ENCODE data around the gene JPT2. TPM values are rescaled to one million over a fixed set of nuclear protein-coding genes. Genes with fewer than 3 reads are reported as not detected.

JPT2 gene
- total and polyA plus RNA-seq, 2 experiments from 2014 or later, result 43.8 to 139 TPM

DNA sequence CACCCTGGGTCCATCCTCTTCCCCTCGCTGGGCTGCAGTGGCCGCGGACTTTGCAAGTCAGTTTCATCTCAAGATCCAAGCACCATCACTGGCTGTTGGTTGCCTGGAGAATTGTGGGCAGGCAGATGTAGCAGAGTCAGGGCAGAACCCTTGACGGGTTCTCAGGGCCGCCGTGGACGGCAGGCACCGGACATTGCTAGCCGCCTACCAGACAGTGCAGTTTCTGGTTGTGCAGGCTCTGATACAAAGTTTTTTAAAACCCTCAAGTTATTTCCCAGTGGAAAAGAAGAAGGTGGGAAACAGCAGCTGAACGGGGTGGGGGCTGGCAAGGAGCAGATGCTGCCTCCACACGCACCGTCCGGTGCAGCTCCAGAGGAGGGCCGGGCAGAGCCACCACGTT lies 31.3 kb downstream of the JPT2 start (continued):
- TF ChIP-seq, protein P1, sequence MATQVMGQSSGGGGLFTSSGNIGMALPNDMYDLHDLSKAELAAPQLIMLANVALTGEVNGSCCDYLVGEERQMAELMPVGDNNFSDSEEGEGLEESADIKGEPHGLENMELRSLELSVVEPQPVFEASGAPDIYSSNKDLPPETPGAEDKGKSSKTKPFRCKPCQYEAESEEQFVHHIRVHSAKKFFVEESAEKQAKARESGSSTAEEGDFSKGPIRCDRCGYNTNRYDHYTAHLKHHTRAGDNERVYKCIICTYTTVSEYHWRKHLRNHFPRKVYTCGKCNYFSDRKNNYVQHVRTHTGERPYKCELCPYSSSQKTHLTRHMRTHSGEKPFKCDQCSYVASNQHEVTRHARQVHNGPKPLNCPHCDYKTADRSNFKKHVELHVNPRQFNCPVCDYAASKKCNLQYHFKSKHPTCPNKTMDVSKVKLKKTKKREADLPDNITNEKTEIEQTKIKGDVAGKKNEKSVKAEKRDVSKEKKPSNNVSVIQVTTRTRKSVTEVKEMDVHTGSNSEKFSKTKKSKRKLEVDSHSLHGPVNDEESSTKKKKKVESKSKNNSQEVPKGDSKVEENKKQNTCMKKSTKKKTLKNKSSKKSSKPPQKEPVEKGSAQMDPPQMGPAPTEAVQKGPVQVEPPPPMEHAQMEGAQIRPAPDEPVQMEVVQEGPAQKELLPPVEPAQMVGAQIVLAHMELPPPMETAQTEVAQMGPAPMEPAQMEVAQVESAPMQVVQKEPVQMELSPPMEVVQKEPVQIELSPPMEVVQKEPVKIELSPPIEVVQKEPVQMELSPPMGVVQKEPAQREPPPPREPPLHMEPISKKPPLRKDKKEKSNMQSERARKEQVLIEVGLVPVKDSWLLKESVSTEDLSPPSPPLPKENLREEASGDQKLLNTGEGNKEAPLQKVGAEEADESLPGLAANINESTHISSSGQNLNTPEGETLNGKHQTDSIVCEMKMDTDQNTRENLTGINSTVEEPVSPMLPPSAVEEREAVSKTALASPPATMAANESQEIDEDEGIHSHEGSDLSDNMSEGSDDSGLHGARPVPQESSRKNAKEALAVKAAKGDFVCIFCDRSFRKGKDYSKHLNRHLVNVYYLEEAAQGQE (IDR thresholded peaks at IDR 0.05; ENCODE audit: unreplicated experiment), result no peak
- TF ChIP-seq ETS1 (IDR thresholded peaks at IDR 0.05) (no peak), EZH2 (IDR thresholded peaks at IDR 0.05; ENCODE audit: low read depth, unreplicated experiment) (no peak), ZNF331 (CRISPR knock-in tag; IDR thresholded peaks at IDR 0.05; ENCODE audit: low read depth) (no peak), STAT1 (IDR thresholded peaks at IDR 0.05; ENCODE audit: unreplicated experiment) (no peak), JUNB (IDR thresholded peaks at IDR 0.05; ENCODE audit: unreplicated experiment) (no peak), POLR2AphosphoS5 (IDR thresholded peaks at IDR 0.05; ENCODE audit: low read depth) (no peak)

DNA sequence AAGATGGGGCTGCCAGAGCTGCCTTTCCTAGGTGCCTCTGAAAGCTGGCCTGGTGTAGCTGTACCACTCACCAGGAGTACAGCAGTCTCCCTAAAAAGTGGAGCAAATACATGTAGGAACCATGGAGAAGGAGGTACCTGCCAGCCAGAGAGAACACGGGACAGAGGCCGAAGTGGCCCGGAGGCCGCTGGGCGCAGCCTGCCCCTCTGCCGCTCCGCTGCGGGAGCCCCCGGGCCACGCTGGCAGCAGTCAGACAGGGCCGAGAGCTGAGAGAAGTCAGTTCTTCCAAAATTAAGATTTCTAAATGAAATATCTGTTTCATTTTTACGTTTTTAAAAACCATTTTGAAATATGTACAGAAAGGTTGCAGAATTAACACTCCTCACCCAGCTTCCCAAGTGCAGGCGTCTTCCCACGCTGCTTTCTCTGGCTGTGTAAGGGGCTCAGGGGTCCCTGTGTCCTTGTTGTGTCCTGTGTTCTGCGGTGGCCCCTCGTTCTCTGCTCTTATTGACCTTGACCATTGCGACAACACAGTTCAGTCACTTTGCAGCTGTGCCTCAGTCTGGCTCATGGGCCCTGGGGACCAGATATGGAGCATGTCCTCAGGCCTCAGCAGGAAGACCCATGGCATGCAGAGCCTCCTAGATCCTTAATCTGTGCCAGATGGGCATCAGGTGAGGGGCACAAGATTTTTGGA lies 32.9 kb downstream of the JPT2 start:
- Histone ChIP-seq H4K20me1 (replicated peaks; ENCODE audit: insufficient read depth) (peaks cover 27% of the 10 kb centered on the region), H3K27ac (ENCODE audit: low read depth) (no peak overlapping the region), H3K27me3 (ENCODE audit: insufficient read depth) (no peaks in the 10 kb centered on the region), H3K36me3 (ENCODE audit: insufficient read depth) (no peaks in the 10 kb centered on the region), H3F3A (replicated peaks; ENCODE audit: low read depth) (0 out of 2 replicates have a peak, but pooled peaks cover 4% of the 10 kb centered on the region), H3K9me2 (ENCODE audit: insufficient read depth) (no peaks in the 10 kb centered on the region), H3K4me2 (no peak overlapping the region), H2AFZ (no peak overlapping the region), H3K4me1 (ENCODE audit: insufficient read depth) (peaks cover 24% of the 10 kb centered on the region), H3K4me3 (no peak overlapping the region), H3K79me2 (replicated peaks; ENCODE audit: insufficient read depth) (peaks cover 84% of the 10 kb centered on the region)
- no peaks in the 10 kb centered on the region for H3K9me3 Mint-ChIP-seq
- H3K4me3 Mint-ChIP-seq, result no peak overlapping the region
- H3K4me1 Mint-ChIP-seq, result peaks cover 31% of the 10 kb centered on the region
- no peaks in the 10 kb centered on the region for H3K36me3 Mint-ChIP-seq (ENCODE audit: low read depth)
- no peak for DNase-seq (ENCODE audit: low spot score)
- peaks cover 8% of the 10 kb centered on the region for H3K27me3 Mint-ChIP-seq (ENCODE audit: insufficient read depth, low read depth, poor library complexity)
- ATAC-seq, result no peak
- no peak overlapping the region for H3K27ac Mint-ChIP-seq
- TF ChIP-seq CTCF (conservative IDR thresholded peaks at IDR 0.05; ENCODE audit: low read depth in 2 of 2) (no peak), ZNF114 (CRISPR knock-in tag; IDR thresholded peaks at IDR 0.05) (no peak), EZH2phosphoT487 (IDR thresholded peaks at IDR 0.05; ENCODE audit: unreplicated experiment) (no peak), STAT1 (IDR thresholded peaks at IDR 0.05; ENCODE audit: unreplicated experiment) (no peak), ZNF331 (CRISPR knock-in tag; IDR thresholded peaks at IDR 0.05; ENCODE audit: low read depth) (no peak), CREB1 (CRISPR knock-in tag; IDR thresholded peaks at IDR 0.05; ENCODE audit: low read depth) (no peak)
- TF ChIP-seq, protein P2, sequence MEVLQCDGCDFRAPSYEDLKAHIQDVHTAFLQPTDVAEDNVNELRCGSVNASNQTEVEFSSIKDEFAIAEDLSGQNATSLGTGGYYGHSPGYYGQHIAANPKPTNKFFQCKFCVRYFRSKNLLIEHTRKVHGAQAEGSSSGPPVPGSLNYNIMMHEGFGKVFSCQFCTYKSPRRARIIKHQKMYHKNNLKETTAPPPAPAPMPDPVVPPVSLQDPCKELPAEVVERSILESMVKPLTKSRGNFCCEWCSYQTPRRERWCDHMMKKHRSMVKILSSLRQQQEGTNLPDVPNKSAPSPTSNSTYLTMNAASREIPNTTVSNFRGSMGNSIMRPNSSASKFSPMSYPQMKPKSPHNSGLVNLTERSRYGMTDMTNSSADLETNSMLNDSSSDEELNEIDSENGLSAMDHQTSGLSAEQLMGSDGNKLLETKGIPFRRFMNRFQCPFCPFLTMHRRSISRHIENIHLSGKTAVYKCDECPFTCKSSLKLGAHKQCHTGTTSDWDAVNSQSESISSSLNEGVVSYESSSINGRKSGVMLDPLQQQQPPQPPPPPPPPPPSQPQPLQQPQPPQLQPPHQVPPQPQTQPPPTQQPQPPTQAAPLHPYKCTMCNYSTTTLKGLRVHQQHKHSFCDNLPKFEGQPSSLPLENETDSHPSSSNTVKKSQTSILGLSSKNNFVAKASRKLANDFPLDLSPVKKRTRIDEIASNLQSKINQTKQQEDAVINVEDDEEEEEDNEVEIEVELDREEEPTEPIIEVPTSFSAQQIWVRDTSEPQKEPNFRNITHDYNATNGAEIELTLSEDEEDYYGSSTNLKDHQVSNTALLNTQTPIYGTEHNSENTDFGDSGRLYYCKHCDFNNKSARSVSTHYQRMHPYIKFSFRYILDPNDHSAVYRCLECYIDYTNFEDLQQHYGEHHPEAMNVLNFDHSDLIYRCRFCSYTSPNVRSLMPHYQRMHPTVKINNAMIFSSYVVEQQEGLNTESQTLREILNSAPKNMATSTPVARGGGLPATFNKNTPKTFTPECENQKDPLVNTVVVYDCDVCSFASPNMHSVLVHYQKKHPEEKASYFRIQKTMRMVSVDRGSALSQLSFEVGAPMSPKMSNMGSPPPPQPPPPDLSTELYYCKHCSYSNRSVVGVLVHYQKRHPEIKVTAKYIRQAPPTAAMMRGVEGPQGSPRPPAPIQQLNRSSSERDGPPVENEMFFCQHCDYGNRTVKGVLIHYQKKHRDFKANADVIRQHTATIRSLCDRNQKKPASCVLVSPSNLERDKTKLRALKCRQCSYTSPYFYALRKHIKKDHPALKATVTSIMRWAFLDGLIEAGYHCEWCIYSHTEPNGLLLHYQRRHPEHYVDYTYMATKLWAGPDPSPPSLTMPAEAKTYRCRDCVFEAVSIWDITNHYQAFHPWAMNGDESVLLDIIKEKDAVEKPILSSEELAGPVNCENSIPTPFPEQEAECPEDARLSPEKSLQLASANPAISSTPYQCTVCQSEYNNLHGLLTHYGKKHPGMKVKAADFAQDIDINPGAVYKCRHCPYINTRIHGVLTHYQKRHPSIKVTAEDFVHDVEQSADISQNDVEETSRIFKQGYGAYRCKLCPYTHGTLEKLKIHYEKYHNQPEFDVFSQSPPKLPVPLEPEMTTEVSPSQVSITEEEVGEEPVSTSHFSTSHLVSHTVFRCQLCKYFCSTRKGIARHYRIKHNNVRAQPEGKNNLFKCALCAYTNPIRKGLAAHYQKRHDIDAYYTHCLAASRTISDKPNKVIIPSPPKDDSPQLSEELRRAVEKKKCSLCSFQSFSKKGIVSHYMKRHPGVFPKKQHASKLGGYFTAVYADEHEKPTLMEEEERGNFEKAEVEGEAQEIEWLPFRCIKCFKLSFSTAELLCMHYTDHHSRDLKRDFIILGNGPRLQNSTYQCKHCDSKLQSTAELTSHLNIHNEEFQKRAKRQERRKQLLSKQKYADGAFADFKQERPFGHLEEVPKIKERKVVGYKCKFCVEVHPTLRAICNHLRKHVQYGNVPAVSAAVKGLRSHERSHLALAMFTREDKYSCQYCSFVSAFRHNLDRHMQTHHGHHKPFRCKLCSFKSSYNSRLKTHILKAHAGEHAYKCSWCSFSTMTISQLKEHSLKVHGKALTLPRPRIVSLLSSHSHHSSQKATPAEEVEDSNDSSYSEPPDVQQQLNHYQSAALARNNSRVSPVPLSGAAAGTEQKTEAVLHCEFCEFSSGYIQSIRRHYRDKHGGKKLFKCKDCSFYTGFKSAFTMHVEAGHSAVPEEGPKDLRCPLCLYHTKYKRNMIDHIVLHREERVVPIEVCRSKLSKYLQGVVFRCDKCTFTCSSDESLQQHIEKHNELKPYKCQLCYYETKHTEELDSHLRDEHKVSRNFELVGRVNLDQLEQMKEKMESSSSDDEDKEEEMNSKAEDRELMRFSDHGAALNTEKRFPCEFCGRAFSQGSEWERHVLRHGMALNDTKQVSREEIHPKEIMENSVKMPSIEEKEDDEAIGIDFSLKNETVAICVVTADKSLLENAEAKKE (CRISPR knock-in tag; IDR thresholded peaks at IDR 0.05), result no peak
